ENCODE measurements around the gene ITPKB.
"Not testable (repeated sequence)": the region's sequence is repeated elsewhere in the genome, so short reads cannot be mapped to it uniquely, and the experiment has no call there.

The ITPKB gene

DNA sequence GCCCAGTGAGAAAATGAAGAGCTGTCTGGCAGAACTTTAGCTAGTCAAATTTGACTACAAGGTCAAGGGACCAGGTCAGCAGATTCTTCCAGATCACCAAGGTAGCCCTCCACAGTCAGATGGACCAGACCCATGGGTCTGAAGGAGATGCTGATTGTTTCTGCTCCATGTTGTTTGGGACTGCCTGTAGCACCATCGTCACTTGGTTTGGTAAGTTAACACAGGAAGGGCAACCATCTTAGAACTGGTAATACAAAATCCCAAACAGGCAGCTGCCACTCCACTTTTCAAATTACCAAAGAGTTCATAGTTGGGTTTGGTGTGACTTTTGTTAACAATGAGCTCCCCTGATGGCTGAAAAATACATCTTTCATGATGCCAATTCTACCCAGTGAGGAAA, 9.0 kb downstream of the ITPKB start:
- no peak for DNase-seq

DNA sequence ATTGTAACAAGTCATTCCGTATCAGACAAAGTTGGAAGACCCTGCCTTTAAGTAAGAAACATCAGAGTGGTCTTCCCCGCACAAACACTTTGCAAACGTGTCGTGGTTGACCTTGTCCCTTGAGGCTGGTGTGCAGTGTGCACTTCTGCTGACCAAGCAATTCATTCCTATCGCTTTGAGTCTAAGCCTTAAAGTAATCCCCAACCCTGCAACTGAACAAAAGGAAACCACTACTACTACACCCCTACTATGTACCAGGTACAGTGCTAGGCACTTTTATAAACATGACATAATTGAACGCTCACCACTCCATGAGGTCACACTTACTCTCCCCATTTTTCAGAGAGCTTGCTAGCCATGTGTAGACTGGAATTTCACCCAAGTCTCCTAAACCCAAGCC, 10.6 kb downstream of the ITPKB start:
- DNase-seq, result no peak

DNA sequence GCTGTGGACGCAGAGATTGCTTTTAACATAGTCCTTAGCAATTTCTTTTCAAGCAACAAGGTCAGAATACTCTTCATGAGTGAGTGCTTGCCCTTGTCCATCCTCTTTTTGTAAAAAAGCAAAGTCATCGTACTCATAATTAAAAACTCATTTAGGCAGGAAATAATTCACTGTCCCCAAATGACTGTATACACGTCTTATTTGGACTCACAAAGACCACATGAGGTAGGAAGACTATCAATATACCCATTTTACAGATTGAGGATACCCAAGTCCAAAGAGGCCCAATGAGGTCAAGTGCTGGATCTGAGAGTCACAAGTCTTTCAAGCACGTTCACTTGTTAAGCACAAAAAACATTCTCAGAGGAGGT, 13.2 kb downstream of the ITPKB start:
- DNase-seq, result no peak

DNA sequence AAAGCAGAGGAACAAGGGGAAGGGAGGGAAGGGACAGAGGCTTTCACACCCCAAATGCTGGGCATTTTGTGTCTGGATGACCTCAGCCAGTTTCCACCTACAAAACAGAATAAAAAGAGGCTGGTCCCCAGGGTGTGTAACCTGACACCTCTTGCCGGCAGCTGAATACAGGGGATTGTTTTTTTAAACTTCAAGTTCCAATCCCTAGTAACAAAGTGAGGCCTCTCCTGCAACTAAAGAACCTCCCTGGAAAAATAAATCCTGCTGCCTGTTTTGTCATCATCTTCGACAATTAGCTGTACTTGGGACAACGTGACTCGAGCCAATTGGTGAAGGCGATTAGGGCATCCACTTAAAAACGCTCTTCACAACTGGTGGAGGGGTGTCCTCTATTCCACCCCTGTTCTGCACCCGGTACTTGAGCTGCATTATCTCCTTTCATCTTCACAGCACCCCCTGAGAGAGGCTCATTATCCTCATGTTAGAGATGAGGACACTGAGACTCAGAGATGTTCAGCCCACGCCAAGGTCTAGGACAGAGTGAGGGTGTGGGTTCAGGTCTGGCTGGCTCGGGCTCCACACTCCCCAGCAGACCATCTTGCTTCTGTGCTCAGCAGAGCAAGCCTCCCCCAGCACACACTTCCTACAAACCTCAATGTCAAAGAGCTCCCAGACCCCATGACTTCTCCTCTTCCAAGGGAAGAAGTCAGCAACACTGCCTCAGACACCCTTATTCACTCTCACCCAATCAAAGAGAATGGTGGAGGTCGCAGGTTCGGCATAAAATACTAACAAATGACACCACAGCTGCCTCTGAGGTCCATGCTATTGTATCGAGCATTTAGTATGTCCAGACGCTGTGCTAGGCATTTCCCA, 15.2 kb downstream of the ITPKB start:
- DNase-seq, result no peak

DNA sequence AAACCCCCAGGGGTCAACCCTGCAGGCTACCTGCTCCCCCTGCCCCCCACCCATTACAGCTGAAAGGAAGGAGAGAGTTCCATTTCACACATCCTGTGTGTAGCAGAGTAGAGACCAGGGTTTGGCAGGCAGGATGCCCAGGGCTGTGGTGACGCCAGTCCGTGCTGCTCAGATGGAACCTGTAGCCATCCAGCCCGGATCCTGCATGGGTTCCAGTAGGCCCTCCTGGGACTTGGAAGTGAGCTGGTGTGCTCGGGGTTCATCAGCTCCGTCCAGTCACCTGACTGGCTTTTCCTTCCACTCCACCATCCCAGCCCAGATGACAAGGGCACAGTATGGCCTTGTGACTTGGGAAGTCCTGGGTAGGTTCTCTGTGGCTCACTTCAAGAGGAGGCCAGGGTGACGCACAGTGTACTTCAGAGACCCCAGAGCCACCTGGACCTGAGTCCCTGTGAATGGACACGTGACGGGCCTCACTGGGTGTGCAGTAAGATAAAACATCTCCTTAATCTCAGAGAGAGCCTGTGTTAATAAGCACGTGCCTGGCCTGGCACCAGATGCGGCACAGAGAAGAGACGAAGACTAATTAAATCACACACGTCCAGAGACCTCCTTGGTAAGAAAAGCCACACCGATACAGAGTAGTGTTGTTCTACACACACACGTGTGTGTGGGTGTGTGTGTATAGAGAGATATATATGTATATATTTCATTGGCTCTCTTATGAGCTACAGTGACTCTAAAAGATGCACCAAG, 16.0 kb downstream of the ITPKB start:
- DNase-seq, result peak; percentile 62

DNA sequence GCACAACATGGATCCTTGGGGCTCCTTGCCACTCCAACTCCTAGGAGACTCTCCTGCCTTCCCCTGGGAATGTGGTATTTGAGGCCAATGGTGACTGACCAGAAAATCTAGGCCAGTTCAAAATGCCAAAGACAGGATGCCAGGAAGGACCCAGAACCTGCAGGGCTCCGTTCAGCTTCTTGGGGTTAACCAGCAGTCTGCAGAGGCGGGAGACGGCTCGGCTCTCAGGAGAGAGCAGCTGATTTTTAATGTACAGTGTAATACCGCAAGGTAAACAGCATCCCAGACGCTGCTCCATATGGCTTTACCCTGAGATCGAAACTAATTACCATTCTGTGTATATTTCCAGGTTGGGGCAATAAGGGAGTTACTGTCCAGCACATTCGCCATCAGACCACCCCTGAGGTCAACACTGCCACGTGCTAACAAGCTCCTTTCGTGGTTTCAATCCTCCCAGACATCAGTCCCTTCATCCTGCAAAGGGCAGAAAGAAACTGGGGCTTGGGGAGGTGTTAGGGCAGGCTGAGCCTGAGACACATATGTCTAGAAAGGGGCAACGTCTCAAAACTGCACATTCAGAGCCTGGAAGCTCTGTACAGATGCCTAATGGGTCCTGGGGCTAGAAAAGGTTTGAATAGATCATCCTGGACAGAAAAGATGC, 16.7 kb downstream of the ITPKB start:
- DNase-seq, result no peak

DNA sequence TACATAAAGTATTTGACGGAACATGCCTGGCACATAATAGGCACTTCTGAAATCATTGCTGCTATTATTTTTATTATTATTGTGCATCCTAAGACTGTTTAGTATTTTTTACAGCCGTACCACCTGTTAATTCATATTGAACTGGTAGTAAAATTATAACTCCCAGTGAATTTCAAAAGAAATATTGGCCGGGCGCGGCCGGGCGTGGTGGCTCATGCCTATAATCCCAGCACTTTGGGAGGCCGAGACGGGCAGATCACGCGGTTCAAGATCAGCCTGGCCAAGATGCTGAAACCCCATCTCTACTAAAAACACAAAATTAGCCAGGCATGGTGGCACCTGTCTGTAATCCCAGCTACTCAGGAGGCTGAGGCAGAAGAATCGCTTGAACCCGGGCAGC, 18.5 kb downstream of the ITPKB start:
- DNase-seq, result not testable (repeated sequence)

DNA sequence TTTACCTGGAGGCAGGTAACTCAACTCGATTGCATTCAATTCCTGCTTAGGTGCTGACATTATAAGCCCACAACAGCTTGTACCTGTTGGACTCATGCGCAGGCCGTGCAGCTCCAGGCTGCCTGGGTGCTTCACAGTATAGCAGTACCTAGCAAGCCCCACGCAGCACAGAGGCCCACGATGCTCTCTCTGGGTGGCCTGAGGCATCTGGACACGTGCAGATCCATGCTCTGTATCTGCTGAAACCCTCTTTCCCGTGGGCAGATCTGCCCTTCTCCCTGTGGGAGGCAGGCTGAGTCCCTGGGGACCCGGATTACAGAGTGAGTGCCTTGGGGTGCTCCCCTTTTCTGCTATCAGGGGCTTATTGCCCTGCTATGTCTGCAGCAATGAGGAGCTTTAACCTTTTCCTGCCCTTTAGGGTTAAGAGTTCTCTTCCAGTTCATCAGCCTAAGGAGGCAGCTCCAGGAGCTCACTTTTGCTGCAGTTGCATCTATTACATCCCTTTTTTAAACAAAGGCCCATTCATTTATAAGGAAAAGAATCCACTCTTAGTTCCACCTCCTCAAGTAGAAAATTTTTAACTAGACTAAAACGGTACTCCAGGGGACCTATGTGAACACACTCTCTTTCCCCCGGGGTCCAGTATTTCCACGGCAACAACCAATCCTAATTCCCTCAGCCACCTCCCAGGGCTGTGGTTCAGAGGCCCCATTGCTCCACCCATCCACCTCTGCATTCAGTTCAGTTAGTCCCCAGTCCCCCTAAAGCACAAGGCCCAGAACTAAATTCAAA, 19.3 kb downstream of the ITPKB start:
- no peak for DNase-seq

DNA sequence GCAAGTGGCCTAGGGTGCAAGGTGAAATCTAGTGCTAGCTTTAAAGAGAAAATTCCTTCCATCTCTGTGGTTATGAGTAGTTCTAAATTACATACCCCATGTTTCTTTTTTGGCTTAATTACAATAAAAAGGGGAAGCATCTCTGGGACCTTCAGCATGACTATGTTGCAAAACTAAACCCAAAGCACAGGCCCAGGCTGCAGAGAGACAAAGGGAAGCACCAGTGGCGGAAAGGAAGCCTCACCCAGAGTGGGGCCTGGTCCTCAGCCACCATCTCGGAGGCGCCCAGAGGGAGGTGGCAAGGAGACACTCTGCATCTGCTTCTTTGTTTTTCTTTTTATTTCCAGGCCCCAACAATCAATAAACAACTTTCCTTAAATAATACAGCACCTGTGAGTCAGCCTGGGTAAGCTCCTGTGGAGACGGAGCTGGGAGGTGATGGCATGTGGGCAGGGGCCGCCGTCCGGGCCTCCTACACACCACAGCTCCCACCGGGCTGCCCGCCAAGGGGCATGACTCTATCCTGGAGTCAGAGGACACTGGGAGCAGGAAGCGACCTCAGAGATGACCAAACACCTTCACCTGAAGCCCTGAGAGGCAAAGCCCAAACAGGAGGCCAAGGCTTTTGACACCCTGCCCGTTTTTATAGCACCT, 21.7 kb downstream of the ITPKB start:
- peak; percentile 51 for DNase-seq

DNA sequence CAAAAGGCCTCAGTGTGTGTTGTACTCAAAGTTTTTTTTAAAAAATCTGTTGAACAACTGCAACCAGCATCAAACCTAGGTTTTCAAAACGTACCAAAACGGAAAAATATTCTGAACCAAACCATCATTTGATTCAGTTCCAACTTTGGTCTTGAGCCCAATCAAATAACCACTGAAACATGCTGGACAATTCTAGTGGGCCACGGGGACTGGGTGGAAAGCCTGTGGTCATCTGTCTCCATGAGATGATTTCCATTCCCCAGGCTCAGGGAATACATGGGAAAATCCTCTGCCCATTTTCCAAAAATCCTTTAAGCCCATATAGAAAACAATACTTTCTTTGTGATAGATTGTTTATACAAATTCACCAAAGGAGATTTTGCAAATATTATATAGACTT, 22.5 kb downstream of the ITPKB start:
- no peak for DNase-seq

DNA sequence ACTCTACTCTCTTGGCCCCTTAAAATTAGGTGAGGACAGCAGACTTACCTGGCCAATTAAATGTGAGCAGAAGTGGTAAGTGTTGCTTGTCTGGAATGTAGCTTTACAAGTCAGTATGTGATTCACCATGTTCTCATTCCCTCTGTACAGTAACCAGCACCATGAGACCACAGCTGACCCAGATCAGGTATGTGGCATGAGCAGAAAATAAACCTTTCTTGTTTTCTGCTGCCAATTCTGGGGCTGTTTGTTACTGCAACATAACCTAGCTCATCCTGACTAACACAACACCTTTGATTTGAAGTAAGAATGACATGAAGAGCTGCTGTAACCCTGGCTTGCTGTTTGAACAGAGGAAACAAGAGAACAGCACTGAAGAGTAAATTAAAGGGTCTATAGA, 24.9 kb downstream of the ITPKB start:
- no peak for DNase-seq

DNA sequence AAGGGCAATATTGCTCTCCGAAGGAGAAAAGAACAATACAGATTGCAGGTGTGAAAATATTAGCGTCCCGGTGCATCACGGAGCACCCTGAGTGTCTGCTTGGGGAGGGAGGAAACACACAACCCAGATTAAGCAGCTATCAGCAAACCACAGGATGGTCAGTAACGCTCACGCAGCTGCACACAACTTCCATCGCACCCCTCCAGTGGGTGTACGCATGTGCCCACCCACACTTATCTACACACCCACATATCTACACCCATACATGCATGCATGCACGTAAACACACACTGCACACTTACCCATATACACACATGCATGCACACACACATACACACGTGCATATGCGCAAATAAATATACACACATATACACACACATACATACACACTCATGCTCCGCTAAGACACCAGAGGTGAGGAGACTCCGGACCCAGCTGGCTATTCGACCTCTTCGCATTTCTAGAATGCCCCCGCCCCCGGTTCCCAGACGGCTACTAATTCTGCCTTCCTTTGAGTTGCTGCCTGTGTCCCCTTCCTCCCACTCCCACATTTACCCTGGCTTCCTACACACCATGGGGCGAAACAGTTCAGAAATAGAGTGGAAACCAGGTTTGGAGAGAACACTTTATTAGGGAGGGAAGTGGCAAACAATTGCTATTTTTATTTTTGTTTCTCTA, 26.2 kb downstream of the ITPKB start:
- no peak for DNase-seq

DNA sequence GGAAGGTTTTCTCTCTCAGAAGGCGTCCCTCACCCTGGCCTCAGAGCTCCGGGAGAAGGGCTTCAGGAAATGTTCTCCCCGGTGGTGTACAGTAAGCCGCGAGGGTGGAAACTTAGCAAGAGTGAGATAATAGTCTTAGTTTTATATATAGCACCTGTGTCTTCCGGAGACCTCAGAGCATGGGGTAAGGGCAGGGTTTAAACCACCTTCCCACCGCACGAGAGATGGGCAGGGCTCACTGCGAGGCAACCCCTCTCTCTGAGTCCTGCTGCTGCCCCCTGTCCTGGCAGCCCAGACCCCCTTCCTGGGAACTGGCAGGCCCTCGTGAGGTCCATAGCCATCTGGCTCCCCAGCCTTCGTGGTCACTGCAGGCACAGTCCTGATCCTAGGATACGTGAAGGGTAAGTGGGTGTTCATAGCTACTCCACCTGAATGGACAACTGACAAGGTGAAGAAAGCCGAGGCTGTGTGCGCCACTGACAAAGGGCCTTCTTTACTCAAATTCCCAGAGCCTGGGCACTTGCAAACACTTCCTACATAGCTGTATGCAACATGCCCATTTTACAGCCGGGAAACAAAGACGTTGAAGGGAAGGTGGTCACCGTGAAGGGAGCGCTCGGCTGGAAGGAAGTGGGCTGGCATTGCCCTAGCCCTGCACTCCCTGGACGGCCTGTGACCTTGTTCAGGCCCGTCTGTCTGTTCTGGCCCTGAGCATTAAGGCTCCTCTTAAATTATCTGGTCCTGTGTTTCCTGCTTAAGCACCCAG, 26.9 kb downstream of the ITPKB start:
- DNase-seq, result peak; percentile 64

DNA sequence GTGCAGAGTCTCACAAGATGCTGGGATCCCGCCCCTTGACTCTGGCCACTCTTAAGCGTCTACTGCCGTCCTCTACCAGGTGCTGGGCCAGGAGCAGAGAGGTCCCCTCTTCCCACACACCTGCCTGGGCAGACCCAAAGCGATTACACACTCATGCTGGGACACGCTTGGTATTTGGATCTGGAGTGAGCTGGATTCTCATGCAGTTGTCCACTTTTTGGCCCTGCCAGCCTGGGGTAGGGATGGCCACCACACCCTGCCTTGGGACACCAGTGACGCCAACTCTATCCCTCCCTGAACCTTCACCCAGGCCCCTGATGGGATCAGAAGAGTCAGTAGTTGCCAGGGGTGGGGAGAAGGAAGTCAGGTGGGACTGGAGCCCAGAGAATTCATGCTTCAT, 28.6 kb downstream of the ITPKB start:
- no peak for DNase-seq

DNA sequence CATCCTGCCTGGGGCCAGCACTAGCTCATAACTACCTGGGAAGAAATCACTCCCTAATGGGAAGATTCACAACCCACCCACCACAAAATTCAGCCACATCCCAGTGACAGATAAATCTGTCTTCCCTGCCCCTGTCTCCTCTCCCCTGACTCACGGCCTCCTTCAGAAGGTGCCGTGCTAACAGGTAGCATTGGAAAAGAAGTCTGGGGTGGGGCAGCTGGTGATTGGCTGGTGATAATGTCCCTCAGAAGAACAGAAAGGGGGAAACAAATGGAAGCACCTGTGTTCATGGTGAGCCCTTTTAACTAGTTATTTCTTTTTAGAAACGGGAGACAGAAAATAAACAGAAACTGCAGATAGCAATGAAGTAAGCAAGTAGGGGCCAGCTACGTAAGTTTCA, 29.1 kb downstream of the ITPKB start:
- peak; percentile 35 for DNase-seq

DNA sequence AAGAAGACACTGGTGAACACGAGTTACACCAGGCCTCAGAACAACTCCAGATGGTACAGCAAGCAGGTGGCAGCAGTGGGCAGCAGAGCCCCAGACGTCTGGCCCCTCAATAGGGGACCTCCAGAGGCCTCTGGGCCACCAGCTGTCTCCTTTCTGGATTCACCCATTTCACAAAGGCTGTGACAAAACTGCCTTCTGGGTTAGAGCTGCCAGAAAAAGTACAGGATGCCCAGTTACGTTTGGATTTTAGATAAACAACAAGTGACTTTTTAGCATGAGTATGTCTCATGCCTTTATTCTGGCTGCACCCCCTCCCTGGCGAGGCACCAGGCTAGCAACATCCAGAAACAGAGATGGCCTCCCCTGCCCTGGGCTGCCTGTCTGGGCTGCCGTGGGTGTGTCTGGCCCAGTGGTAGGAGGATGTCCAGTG, 30.1 kb downstream of the ITPKB start:
- no peak for DNase-seq

DNA sequence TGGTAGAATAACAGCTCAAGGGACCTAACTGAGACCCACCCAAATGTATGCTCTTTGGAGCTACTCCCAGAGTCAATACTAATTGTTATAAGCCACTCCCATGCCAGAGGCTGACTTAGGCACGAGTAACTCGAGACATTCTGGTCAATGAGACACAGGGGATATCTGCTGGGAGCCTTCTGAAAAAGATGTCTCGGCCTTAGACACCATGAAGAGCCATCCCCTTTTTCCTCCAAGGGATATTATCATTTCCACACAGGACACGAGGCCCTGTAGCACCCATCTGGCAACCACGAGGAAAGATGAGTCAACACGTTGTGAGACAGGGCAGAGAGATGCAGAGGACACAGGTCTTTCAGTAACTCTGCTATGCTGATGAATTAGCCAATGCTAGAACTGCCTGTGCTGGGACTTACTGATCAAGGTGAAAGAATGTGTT, 30.7 kb downstream of the ITPKB start:
- peak; percentile 52 for DNase-seq

DNA sequence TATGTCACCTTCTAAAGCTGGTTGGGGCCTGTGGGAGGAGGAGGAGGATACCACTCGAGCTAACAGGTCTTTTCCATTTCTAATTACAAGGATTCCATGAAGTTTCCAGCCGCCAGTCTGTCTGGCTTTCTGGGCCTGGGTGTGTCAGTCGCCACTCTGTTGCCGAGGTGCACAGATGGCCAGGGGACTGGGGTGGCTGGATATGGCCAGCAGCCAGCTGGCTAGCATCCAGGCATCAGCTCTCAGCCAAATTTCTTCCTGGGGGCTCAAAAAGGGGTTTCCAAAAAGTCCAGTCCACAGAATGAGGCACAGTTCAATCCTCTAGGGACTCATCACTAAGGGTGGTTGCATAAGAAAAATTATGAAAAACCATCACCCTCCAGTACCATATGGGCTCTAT, 32.4 kb downstream of the ITPKB start:
- no peak for DNase-seq

DNA sequence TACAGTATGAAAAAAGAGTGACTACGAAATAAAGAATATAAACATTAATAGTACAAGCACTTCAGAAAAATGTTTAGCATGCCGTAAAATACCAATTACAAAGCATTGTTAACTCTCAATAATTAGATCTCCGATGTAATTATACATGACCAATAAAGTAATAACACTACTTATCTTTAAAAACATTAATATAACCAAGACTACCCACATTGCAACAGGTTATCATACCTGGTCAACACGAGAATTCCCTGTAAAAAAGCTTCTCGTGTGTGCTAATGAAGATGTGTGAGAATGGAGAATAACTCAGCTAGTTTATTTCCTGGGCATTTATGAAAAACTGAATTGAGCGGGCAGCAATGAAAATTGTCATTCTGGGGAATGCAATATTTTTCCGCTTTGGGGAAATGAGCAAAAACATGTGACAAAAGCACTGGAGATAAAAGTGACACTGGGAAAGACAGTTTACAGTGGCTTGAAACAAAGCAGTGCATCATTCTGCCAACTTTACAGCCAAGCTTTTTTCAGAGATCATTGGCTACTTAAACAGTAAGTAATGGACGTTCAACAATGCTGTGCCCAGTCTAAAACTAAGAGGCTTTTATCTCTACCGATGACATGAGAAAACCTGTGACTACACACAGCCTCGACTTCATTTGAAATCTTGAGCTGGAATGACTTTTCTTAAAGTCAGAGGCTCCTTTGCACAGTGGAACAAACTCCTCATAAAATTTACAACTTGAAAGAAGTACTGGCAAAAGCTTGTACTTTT, 34.7 kb downstream of the ITPKB start:
- no peak for DNase-seq
